Aorta (tissue), 5 donors: Measurements from ENCODE around the gene HDAC10. TPM values are rescaled to one million over a fixed set of nuclear protein-coding genes. Genes with fewer than 3 reads are reported as not detected.
A peak's percentile ranks its signal among the peaks of the same experiment; 100 is the strongest.

Source experiments
- ATAC-seq: fragments of 200-7000 bp; cut with Tn5 transposase; one replicate; pipeline ENCODE4 v1.9.1; 2022; ENCODE audit warnings: moderate library complexity; ENCODE audit not compliant: low FRiP score
- DNase-seq, 2 donors: peaks; one replicate each; pipeline ENCODE4 v3.0.0-alpha.2; 2020
- H3K27ac ChIP-seq, 2 donors: one replicate each; pipeline ENCODE4 v1.5.1; 2013; ENCODE audit warnings: low read length in 2 of 2, mild to moderate bottlenecking in 2 of 2, moderate library complexity in 2 of 2, control low read depth in 1 of 2, inconsistent platforms in 1 of 2, low read depth in 1 of 2
- H3K27me3 ChIP-seq, 2 donors: one replicate each; pipeline ENCODE4 v1.6.1; 2013; ENCODE audit warnings: control low read depth in 1 of 2, low read length in 1 of 2, mild to moderate bottlenecking in 1 of 2, moderate library complexity in 1 of 2; ENCODE audit not compliant: insufficient read depth in 2 of 2, control insufficient read depth in 1 of 2
- H3K36me3 ChIP-seq, 2 donors: one replicate each; pipeline ENCODE4 v1.6.1; 2013; ENCODE audit warnings: control low read depth in 1 of 2, low read length in 1 of 2, mild to moderate bottlenecking in 1 of 2; ENCODE audit not compliant: insufficient read depth in 2 of 2, control insufficient read depth in 1 of 2
- H3K4me1 ChIP-seq, 2 donors: one replicate each; pipeline ENCODE4 v1.6.1; 2013; ENCODE audit warnings: low read length in 2 of 2, control low read depth in 1 of 2, mild to moderate bottlenecking in 1 of 2, moderate library complexity in 1 of 2; ENCODE audit not compliant: insufficient read depth in 2 of 2, control insufficient read depth in 1 of 2
- H3K4me3 ChIP-seq, 2 donors: one replicate each; pipeline ENCODE4 v1.5.1; 2013; ENCODE audit warnings: low read length in 2 of 2, control low read depth in 1 of 2, mild to moderate bottlenecking in 1 of 2
- H3K9me3 ChIP-seq: one replicate; pipeline ENCODE4 v1.6.1; 2013; ENCODE audit warnings: mild to moderate bottlenecking, low read length; ENCODE audit not compliant: control insufficient read depth
- WGBS, 2 donors: extraction: QIAGEN DNeasy Blood & Tissue Kit; methylation state at CpG; one replicate each; pipeline ENCODE4 v1.1.7; 2013; 5-methylcytosine and 5-hydroxymethylcytosine counted together
- intact Hi-C, 2 donors: fragments of 100-400 bp; cut with DNase I; formaldehyde crosslinking; loops; one replicate each; pipeline versions ENCODE4 v1.14.2 to v1.15.0; 2022
- long read RNA-seq, 2 donors: library from polyadenylated mRNA; unstranded; transcript quantifications; one replicate each; pipeline ENCODE4 v2.0.0, GENCODE V29; 2020 to 2021
- polyA plus RNA-seq, 2 donors: library from polyadenylated mRNA; stranded (reverse); fragments of 200-250 nt; gene quantifications; one replicate each; pipeline ENCODE4 v1.2.3, GENCODE V29; 2013
- total RNA-seq, 2 donors: library from RNA; stranded (reverse); fragmentation: NEBNext Ultra II Directional; extraction: Animal tissue kit (Norgen Biotek cat#: 25700); gene quantifications; one replicate each; pipeline ENCODE4 v1.2.1, GENCODE V29; 2021
- donor health status: healthy with polysubstance abuse.
- donor health status: Bipolar disorder and iron deficiency.
- donor health status: DM: no; HTN: no; CAD: no.
- donor health status: DM: no; HTN: no; CAD: no.
- donor health status: DM: yes; HTN: yes; CAD: no.

The HDAC10 gene
- total RNA-seq: 10 to 100 TPM; 19.8 to 47.8 TPM
- 10 to 100 TPM in 1 of 2 donors, 1 to 10 TPM in 1; 5.5 to 57.3 TPM for polyA plus RNA-seq
- long read RNA-seq, donor 1, partial matches to known transcripts: 1 of 10 reads
- long read RNA-seq, donor 1, other reads (novel, unspliced or antisense): 7 of 10 reads
- long read RNA-seq, donor 2, partial matches to known transcripts: 4 of 12 reads
- long read RNA-seq, donor 2, other reads (novel, unspliced or antisense): 7 of 12 reads

GRCh38 chr22:50250555-50251476 is at the start of gene HDAC10:
Gene HDAC10, minus strand, starts transcription at chr22:50251265. Its CDS starts 233 bp downstream, at chr22:50251032.
- Histone ChIP-seq H3K4me1 (no peaks in the 10 kb centered on the region), H3K36me3 (no peaks in the 10 kb centered on the region), H3K9me3 (no peaks in the 10 kb centered on the region), H3K27ac (peak within 1 kb of the TSS in 1 of 2 donors; percentile 4), H3K4me3 (peak within 1 kb of the TSS; percentile 6 to 42), H3K27me3 (no peaks in the 10 kb centered on the region)
- WGBS, 2 donors: 1% methylated on average over 80 to 81 of the region's 81 CpGs
- ATAC-seq (peak; percentile 80), DNase-seq (peak; percentile 90 to 93)
- intact Hi-C loops: loop anchor here (5.0 kb wide), 2 partner anchors 76 to 91 kb away; partner anchors contain the start of genes DENND6B (in 1 of the 2) and PPP6R2 (in 1 of the 2)

GRCh38 chr22:50300620-50301257 is 49.7 kb upstream of the HDAC10 start:
- Histone ChIP-seq H3K4me3 (no peak overlapping the region), H3K27ac (no peak overlapping the region)

GRCh38 chr22:50299785-50300619 is 48.9 kb upstream of the HDAC10 start:
- intact Hi-C loops: no loop called here
- H3K9me3 ChIP-seq: no peaks in the 10 kb centered on the region
- H3K36me3 ChIP-seq: no peaks in the 10 kb centered on the region
- H3K27me3 ChIP-seq: no peaks in the 10 kb centered on the region
- WGBS, 2 donors: 57 to 67% methylated on average over 75 to 93 of the region's 93 CpGs
- H3K27ac ChIP-seq: no peak overlapping the region
- H3K4me1 ChIP-seq: peaks cover 0 to 5% of the 10 kb centered on the region in 2 donors
- no peak for ATAC-seq
- no peak overlapping the region for H3K4me3 ChIP-seq
- no peak for DNase-seq

More at GRCh38 chr22:50300620-50301257, 49.7 kb upstream of the HDAC10 start:
- 88 to 91% methylated on average over 13 to 14 of the region's 14 CpGs for WGBS, 2 donors
- peaks cover 0 to 5% of the 10 kb centered on the region in 2 donors for H3K4me1 ChIP-seq
- ATAC-seq (no peak), DNase-seq (no peak)
- H3K9me3 ChIP-seq: no peaks in the 10 kb centered on the region
- no peaks in the 10 kb centered on the region for H3K27me3 ChIP-seq
- intact Hi-C loops: no loop called here
- H3K36me3 ChIP-seq: no peaks in the 10 kb centered on the region

GRCh38 chr22:50298937-50299784 is 48.1 kb upstream of the HDAC10 start:
- H3K27me3 ChIP-seq: no peaks in the 10 kb centered on the region
- DNase-seq (no peak), ATAC-seq (no peak)
- peaks cover 0 to 2% of the 10 kb centered on the region in 2 donors for H3K4me1 ChIP-seq
- no peaks in the 10 kb centered on the region for H3K9me3 ChIP-seq
- intact Hi-C loops: no loop called here
- H3K36me3 ChIP-seq: no peaks in the 10 kb centered on the region
- no peak overlapping the region for H3K27ac ChIP-seq
- H3K4me3 ChIP-seq: no peak overlapping the region
- WGBS, 2 donors: 66 to 70% methylated on average over 38 to 59 of the region's 59 CpGs

- no peaks in the 10 kb centered on the region for H3K36me3 ChIP-seq
- H3K4me3 ChIP-seq: no peak overlapping the region
- ATAC-seq (no peak), DNase-seq (no peak)
- H3K4me1 ChIP-seq: no peaks in the 10 kb centered on the region
- H3K27ac ChIP-seq: no peak overlapping the region
- intact Hi-C loops: no loop called here
- H3K27me3 ChIP-seq: no peaks in the 10 kb centered on the region
- H3K9me3 ChIP-seq: no peaks in the 10 kb centered on the region
- WGBS, 2 donors: 78 to 80% methylated on average over 4 of the region's 4 CpGs
Measured at GRCh38 chr22:50298266-50298637, 47.2 kb upstream of the HDAC10 start.

GRCh38 chr22:50297510-50298265 is 46.6 kb upstream of the HDAC10 start:
- Histone ChIP-seq H3K9me3 (no peaks in the 10 kb centered on the region), H3K4me1 (no peaks in the 10 kb centered on the region), H3K27ac (no peak overlapping the region), H3K36me3 (no peaks in the 10 kb centered on the region), H3K27me3 (no peaks in the 10 kb centered on the region), H3K4me3 (no peak overlapping the region)
- ATAC-seq (no peak), DNase-seq (no peak)
- 86 to 88% methylated on average over 19 to 20 of the region's 20 CpGs for WGBS, 2 donors
- intact Hi-C loops: no loop called here

GRCh38 chr22:50296658-50297490 is 45.8 kb upstream of the HDAC10 start:
- no peaks in the 10 kb centered on the region for H3K4me1 ChIP-seq

More at GRCh38 chr22:50296658-50297490, 45.8 kb upstream of the HDAC10 start:
- intact Hi-C loops: no loop called here
- Histone ChIP-seq H3K27ac (no peak overlapping the region), H3K36me3 (no peaks in the 10 kb centered on the region), H3K27me3 (no peaks in the 10 kb centered on the region), H3K9me3 (no peaks in the 10 kb centered on the region), H3K4me3 (no peak overlapping the region)
- DNase-seq (no peak), ATAC-seq (no peak)
- 71 to 76% methylated on average over 28 to 29 of the region's 29 CpGs for WGBS, 2 donors
